ENCODE measurements around the gene PLCB1.

DNA sequence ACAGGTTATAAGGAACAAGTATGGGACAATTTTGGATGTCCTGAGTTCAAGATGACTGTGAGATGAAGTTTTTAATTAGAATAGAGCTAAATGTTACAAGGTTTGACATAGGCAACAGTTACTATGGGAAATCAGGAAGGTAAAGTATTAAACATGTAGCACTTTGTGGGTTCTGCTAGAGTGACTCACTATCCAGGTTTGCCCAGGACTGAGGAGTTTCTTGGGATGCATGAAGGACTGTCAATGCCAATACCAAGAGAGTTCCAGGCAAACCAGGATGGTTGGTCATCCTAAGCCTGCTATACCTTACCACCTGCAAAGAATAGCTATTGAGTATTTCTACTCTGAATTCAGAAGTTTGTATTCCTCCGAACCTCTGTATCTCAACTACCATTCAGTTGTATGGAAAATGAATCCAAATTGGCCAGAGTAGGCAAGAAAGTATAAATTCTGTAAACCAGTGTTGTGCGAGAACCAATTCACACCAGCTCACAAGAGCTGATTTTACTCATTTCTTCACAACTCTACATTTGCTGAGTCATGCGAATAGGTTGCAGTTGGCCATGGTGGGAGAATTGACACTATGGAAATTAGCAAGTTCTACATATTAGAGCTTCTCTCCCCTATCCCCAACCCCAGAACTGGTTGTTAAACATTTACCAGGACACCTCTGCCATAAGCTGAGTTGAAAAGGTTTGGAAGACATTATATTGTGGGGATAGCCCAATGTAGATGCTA is 449.5 kb downstream of the PLCB1 start:
- TF ChIP-seq, protein P1, sequence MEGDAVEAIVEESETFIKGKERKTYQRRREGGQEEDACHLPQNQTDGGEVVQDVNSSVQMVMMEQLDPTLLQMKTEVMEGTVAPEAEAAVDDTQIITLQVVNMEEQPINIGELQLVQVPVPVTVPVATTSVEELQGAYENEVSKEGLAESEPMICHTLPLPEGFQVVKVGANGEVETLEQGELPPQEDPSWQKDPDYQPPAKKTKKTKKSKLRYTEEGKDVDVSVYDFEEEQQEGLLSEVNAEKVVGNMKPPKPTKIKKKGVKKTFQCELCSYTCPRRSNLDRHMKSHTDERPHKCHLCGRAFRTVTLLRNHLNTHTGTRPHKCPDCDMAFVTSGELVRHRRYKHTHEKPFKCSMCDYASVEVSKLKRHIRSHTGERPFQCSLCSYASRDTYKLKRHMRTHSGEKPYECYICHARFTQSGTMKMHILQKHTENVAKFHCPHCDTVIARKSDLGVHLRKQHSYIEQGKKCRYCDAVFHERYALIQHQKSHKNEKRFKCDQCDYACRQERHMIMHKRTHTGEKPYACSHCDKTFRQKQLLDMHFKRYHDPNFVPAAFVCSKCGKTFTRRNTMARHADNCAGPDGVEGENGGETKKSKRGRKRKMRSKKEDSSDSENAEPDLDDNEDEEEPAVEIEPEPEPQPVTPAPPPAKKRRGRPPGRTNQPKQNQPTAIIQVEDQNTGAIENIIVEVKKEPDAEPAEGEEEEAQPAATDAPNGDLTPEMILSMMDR (IDR thresholded peaks at IDR 0.05), result no peak
- TF ChIP-seq POLR2AphosphoS5 (IDR thresholded peaks at IDR 0.05), result no peak

Measured in breast epithelium (tissue), 3 donors.